Ovary (tissue), 3 donors: Measurements from ENCODE around the gene UBE3D.

Source experiments
- CTCF ChIP-seq, 3 donors: fragments of 450-650 bp in 2 of 3; fragments of 200-600 bp in 1 of 3; IDR thresholded peaks; one replicate each; pipeline versions ENCODE4 v1.5.1 to v1.8.0; 2016 to 2022; ENCODE audit warnings: antibody characterized with exemption in 3 of 3, mild to moderate bottlenecking in 1 of 3
- EP300 ChIP-seq: sonication (generic); formaldehyde crosslinking; IDR thresholded peaks from one replicate; pipeline ENCODE4 v1.6.1; 2017; ENCODE audit warnings: antibody characterized with exemption
- POLR2A ChIP-seq: fragments of 450-650 bp; IDR thresholded peaks from one replicate; pipeline ENCODE4 v1.6.1; 2017; ENCODE audit warnings: antibody characterized with exemption, mild to moderate bottlenecking, moderate library complexity
- donor health status: DM: no; HTN: no; CAD: no.

GRCh38 chr6:83053678-83054077 lies 12.0 kb downstream of the UBE3D start:
- TF ChIP-seq CTCF (IDR thresholded peaks at IDR 0.05) (no peak), POLR2A (no peak), EP300 (no peak)
